Small intestine (tissue), 7 donors: ENCODE measurements around the gene GIMAP1. TPM values are rescaled to one million over a fixed set of nuclear protein-coding genes. Genes with fewer than 3 reads are reported as not detected.
A peak's percentile ranks its signal among the peaks of the same experiment; 100 is the strongest.
"Not testable (repeated sequence)": the region's sequence is repeated elsewhere in the genome, so short reads cannot be mapped to it uniquely, and the experiment has no call there.

Source experiments
- DNase-seq, 2 donors: peaks; one replicate each; pipeline versions ENCODE4 v3.0.0 to v3.0.0-alpha.2; 2013
- FAIRE-seq: peaks from 2 replicates; lab custom pipeline; 2012; peaks lifted over from hg19 to GRCh38; lab: Jason Lieb, UNC
- H3K27ac ChIP-seq, 3 donors: one replicate each; pipeline ENCODE4 v1.5.1; 2013; ENCODE audit warnings: low read length in 2 of 3, mild to moderate bottlenecking in 2 of 3, control low read depth in 1 of 3, inconsistent platforms in 1 of 3, low read depth in 1 of 3, moderate library complexity in 1 of 3
- H3K27me3 ChIP-seq, 3 donors: one replicate each; pipeline ENCODE4 v1.6.1; 2013; ENCODE audit warnings: low read length in 3 of 3, inconsistent platforms in 1 of 3; ENCODE audit not compliant: control insufficient read depth in 3 of 3, insufficient read depth in 3 of 3
- H3K36me3 ChIP-seq, 3 donors: one replicate each; pipeline ENCODE4 v1.6.1; 2013; ENCODE audit warnings: low read length in 3 of 3, inconsistent platforms in 1 of 3, low read depth in 1 of 3, mild to moderate bottlenecking in 1 of 3, moderate library complexity in 1 of 3; ENCODE audit not compliant: control insufficient read depth in 3 of 3, insufficient read depth in 2 of 3
- H3K4me1 ChIP-seq, 3 donors: one replicate each; pipeline ENCODE4 v1.6.1; 2013; ENCODE audit warnings: low read length in 2 of 3, inconsistent platforms in 1 of 3, low read depth in 1 of 3, mild to moderate bottlenecking in 1 of 3, moderate library complexity in 1 of 3; ENCODE audit not compliant: control insufficient read depth in 3 of 3, insufficient read depth in 2 of 3
- H3K4me3 ChIP-seq, 3 donors: one replicate each; pipeline ENCODE4 v1.5.1; 2013; ENCODE audit warnings: low read length in 3 of 3, control low read depth in 1 of 3, inconsistent platforms in 1 of 3, low read depth in 1 of 3, mild to moderate bottlenecking in 1 of 3, moderate library complexity in 1 of 3
- H3K9me3 ChIP-seq, 2 donors: one replicate each; pipeline ENCODE4 v1.6.1; 2013; ENCODE audit warnings: low read depth in 1 of 2, low read length in 1 of 2; ENCODE audit not compliant: control insufficient read depth in 2 of 2, insufficient read depth in 1 of 2
- WGBS, 3 donors: extraction: QIAGEN DNeasy Blood & Tissue Kit; methylation state at CpG; one replicate each; pipeline ENCODE4 v1.1.7; 2013; 5-methylcytosine and 5-hydroxymethylcytosine counted together
- polyA plus RNA-seq, 4 donors: library from polyadenylated mRNA; stranded (reverse) in 3 of 4; unstranded in 1 of 4; fragments of 200-250 nt in 3 of 4; fragments of 120-200 nt in 1 of 4; gene quantifications; one replicate each; pipeline versions ENCODE4 v1.2.1 to v1.2.3, GENCODE V29; 2013
- donor health status: healthy with polysubstance abuse.
- donor health status: control.
- donor health status: control.
- donor health status: Bipolar disorder and iron deficiency.
- donor health status: healthy.

The GIMAP1 gene
- polyA plus RNA-seq, 4 donors, result 0.89 to 7.5 (median 3.1) TPM

DNA sequence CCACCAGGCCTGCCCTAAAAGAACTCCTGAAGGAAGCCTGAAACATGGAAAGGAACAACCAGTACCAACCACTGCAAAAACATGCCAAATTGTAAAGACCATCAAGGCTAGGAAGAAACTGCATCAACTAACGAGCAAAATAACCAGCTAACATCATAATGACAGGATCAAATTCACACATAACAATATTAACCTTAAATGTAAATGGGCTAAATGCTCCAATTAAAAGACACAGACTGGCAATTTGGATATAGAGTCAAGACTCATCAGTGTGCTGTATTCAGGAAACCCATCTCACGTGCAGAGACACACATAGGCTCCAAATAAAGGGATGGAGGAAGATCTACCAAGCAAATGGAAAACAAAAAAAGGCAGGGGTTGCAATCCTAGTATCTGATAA is 36.0 kb upstream of the GIMAP1 start:
- not testable (repeated sequence) for H3K4me1 ChIP-seq, FAIRE-seq, H3K36me3 ChIP-seq, H3K9me3 ChIP-seq, H3K27ac ChIP-seq, H3K27me3 ChIP-seq, DNase-seq, H3K4me3 ChIP-seq
- 78 to 100% (median 92%) methylated on average over 1 to 2 of the region's 2 CpGs for WGBS, 3 donors

DNA sequence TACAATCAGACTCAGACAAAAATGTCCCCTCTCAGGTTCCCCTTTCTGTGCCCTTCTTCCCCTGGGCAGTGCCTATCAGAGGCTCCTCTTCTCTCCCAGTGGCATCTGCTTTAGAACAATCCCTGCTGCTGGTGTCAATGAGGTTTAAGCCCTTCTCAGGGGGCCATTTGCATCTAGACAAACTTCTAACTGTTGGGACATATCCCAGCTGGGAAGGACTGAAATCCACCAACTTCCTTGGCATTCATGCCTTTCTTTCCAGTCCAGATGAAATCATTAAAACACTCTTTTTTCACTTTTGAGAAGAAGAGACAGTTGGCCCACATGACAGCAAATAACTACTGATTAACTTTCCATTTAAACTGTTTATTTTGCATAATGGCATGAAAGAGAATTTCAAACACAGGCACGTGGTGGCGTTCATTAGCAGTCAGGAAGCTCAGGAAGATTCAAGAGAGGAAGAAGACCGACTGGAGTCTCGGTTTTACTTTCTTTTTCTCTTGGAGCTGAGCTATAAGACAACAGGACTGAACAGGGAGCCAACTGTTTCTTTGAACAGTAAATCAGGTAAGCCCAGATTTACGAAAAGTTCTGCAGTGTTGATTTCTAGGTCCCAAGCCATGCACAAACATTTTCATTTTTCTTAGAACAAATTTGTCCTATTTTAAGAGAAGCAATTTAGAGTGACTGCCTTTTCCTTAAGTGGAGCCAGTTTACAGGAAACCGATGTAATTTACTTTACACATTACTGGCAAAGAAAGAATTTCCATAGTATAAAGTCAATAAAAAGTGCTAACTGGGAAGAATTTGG is 31.0 kb upstream of the GIMAP1 start, which contains the start of gene GIMAP2:
TSS of gene GIMAP2 (plus strand) at position 488 of the 811 bp plus-strand sequence. CDS start 1,354 bp downstream, outside the sequence.
- Histone ChIP-seq H3K4me1 (peaks cover 0 to 3% (median 2%) of the 10 kb centered on the region in 3 donors), H3K27me3 (no peaks in the 10 kb centered on the region), H3K9me3 (no peaks in the 10 kb centered on the region), H3K4me3 (peak within 1 kb of the TSS; percentile 34 to 55 (median 52)), H3K36me3 (peaks cover 0 to 7% (median 0%) of the 10 kb centered on the region in 3 donors), H3K27ac (peak within 1 kb of the TSS; percentile 47 to 61 (median 49))
- DNase-seq, result peak; percentile 50 to 80
- FAIRE-seq, result no peak
- 2 to 5% (median 4%) methylated on average over 6 of the region's 6 CpGs for WGBS, 3 donors

DNA sequence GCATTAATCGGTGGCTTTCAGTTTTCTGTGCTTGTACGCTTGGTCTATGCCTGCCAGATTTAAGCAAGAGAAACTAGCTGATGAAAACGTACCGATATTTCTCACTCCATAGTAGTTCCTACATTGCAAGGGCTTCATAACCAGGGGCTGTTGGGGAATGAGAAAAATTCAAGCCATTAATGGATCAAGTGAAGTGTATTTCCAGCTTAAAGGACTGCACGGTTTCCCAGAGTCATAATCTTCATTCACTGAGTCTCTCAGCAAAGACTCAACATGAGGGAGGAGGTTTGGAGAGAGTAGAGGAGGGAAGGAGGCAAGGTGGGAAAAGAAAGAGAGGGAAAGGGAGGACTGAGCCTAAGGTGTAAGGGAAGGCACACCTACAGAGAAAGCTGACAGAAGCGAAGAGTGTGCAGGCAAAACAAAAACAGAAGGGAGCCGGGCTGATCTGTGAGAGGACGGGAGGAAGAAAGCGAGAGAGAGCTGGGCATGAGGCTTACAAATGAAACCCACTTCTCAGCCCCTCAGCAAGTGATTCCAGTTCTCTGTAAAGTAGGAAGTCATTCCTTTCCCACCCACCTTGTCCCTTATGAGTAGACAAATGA is 30.3 kb upstream of the GIMAP1 start:
- H3K36me3 ChIP-seq, result peaks cover 0 to 7% (median 2%) of the 10 kb centered on the region in 3 donors
- peak in 1 of 2 donors; percentile 18 for DNase-seq
- peaks cover 0 to 3% (median 2%) of the 10 kb centered on the region in 3 donors for H3K4me1 ChIP-seq
- FAIRE-seq, result no peak
- peak overlapping the region; percentile 34 to 55 (median 52) for H3K4me3 ChIP-seq
- no peaks in the 10 kb centered on the region for H3K27me3 ChIP-seq
- H3K27ac ChIP-seq, result peak overlapping the region; percentile 47 to 61 (median 49)
- WGBS, 3 donors, result 40 to 66% (median 46%) methylated on average over 8 to 9 of the region's 9 CpGs
- H3K9me3 ChIP-seq, result no peaks in the 10 kb centered on the region

DNA sequence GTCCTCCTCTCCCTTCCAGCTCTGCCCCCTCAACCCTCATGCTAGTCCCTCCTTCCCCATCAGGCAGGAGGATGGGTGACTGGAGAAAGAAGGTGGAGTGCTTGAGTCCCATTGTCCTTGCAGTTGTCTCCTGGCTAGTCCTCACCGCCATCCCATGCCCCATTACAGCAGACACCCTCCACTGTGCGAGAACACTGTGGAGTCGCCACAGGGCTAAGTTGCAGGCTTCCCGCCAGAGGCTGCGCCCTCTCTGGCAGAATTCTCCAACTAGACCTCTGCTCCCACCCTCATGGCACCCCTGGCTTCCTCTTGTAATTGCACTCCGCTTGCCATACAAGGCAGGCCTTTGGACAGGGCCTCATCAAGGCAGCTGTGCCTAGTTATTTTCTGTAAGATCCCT is 27.8 kb upstream of the GIMAP1 start:
- H3K9me3 ChIP-seq, result peaks cover 2 to 3% of the 10 kb centered on the region in 2 donors
- H3K4me3 ChIP-seq, result no peak overlapping the region
- no peak overlapping the region for H3K27ac ChIP-seq
- H3K4me1 ChIP-seq, result peaks cover 0 to 3% (median 2%) of the 10 kb centered on the region in 3 donors
- DNase-seq (no peak), FAIRE-seq (no peak)
- H3K27me3 ChIP-seq, result no peaks in the 10 kb centered on the region
- WGBS, 3 donors, result 97 to 99% (median 98%) methylated on average over 6 of the region's 6 CpGs
- peaks cover 3 to 10% (median 3%) of the 10 kb centered on the region in 3 donors for H3K36me3 ChIP-seq

DNA sequence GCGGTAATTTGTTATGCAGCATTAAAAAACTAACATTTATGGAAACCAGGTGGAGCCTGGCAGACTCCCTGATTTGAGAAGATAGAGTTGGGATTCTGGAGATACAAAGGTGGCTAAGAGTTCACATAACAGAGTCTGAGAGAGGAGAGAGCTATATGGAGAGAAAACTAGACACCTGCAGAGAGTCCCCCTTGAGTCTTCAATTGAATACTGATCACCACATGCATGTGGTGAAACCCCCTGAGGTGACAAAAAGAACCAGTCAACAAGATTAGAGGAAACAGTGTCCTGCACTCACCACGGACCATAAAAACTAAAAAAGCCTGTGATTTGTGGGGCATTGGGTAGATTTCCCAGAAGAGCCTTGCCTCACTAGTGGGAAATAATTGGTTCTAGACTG is 20.8 kb upstream of the GIMAP1 start:
- WGBS, 3 donors, result 38 to 66% (median 62%) methylated on average over 2 of the region's 2 CpGs
- Histone ChIP-seq H3K27me3 (no peaks in the 10 kb centered on the region), H3K36me3 (peaks cover 3 to 4% (median 3%) of the 10 kb centered on the region in 3 donors), H3K4me1 (no peaks in the 10 kb centered on the region), H3K9me3 (peaks cover 2 to 11% of the 10 kb centered on the region in 2 donors), H3K27ac (no peak overlapping the region), H3K4me3 (no peak overlapping the region)
- FAIRE-seq, result no peak
- no peak for DNase-seq

DNA sequence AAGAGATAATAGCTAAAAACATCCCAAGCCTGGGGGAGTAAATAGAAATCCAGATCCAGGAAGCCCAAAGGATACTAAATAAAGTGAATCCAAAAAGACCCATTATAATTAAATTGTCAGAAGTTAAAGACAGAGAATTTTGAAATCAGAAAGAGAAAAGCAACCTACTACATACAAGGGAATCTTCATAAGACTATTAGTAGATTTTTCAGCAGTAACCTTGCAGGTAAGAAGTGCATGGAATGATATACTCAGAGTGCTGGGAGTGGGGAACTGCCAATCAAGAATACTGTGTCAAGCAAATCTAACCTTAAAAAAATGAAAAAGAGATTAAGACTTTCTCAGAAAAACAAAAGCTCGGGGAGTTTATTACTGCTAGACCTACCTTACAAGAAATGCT is 13.2 kb upstream of the GIMAP1 start:
- no peaks in the 10 kb centered on the region for H3K36me3 ChIP-seq
- H3K4me3 ChIP-seq, result no peak overlapping the region
- DNase-seq (no peak), FAIRE-seq (no peak)
- H3K27me3 ChIP-seq, result no peaks in the 10 kb centered on the region
- H3K27ac ChIP-seq, result no peak overlapping the region
- WGBS, 3 donors, result 81 to 93% (median 91%) methylated on average over 1 of the region's 1 CpG
- no peaks in the 10 kb centered on the region for H3K4me1 ChIP-seq
- peaks cover 0 to 7% of the 10 kb centered on the region in 2 donors for H3K9me3 ChIP-seq

DNA sequence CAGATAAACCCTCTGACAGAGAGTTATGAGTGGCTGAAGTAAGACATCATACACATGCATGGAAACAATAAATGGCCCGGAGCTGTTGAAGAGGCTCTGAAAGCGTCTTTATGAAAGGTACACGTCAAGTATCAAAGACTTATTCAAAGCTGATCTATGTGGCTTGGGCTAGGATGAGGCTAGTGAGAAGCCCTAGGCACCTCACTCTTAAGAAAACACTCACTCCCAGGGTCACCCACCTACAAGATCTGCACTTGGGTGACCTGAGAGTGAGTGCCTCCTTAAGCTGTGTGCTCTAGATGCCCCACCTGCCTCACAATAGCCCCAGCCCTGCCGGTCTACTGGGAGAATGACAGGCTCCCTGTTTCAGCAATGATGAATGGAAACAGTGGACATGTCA is 1.1 kb upstream of the GIMAP1 start:
- WGBS, 3 donors, result 68 to 83% (median 71%) methylated on average over 4 of the region's 4 CpGs
- DNase-seq (no peak), FAIRE-seq (no peak)
- H3K27me3 ChIP-seq, result no peaks in the 10 kb centered on the region
- H3K4me1 ChIP-seq, result no peaks in the 10 kb centered on the region
- peak overlapping the region in 2 of 3 donors; percentile 27 to 85 for H3K27ac ChIP-seq
- H3K4me3 ChIP-seq, result no peak overlapping the region
- H3K9me3 ChIP-seq, result no peaks in the 10 kb centered on the region
- no peaks in the 10 kb centered on the region for H3K36me3 ChIP-seq

DNA sequence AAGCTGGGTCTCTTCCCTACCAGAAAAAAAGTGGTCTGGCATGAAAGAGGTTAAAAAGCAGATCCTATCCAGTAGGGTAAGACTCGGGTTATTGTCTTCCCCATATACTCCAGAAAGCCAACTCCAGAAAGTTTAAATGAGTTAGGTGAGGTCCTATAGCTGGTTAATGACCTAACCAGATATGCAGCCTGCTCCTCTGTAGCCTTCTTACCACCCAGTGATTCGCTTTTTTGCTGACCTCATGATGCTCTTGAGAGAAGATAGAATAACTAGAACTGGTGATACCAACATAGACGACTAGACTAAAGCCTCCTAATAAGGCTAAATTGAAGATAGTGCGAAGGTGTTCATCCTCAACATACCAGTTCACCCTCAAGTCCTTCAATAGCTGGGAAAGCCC is 675 bp upstream of the GIMAP1 start:
- Histone ChIP-seq H3K27me3 (no peaks in the 10 kb centered on the region), H3K27ac (peak overlapping the region in 2 of 3 donors; percentile 27 to 85), H3K4me3 (peak overlapping the region in 1 of 3 donors; percentile 27), H3K9me3 (no peaks in the 10 kb centered on the region), H3K4me1 (no peaks in the 10 kb centered on the region), H3K36me3 (no peaks in the 10 kb centered on the region)
- no peak for DNase-seq
- WGBS, 3 donors, result 46 to 54% (median 51%) methylated on average over 4 of the region's 4 CpGs
- no peak for FAIRE-seq
